T-cell (primary cell): ENCODE results near the gene ASIC1. TPM values are rescaled to one million over a fixed set of nuclear protein-coding genes. Genes with fewer than 3 reads are reported as not detected.
A peak's percentile ranks its signal among the peaks of the same experiment; 100 is the strongest.

ENCODE experiments used
- ATAC-seq, 4 experiments: fragments of 200-7000 bp in 3 of 4; fragments of 150-1000 bp in 1 of 4; cut with Tn5 transposase; replicated peaks in 1 of 4; 1 replicate in 3 of 4; 2 replicates in 1 of 4; pipeline ENCODE4 v1.10.0; 2021; ENCODE audit warnings: moderate library complexity in 3 of 4, mild to moderate bottlenecking in 2 of 4, moderate number of reproducible peaks in 1 of 4
- CTCF ChIA-PET, 2 donors: fragments of 300-600 bp; sonication (Branson Sonifier 250); formaldehyde crosslinking; loops; one replicate each; lab custom pipeline; 2022; ENCODE audit warnings: antibody characterized with exemption in 2 of 2; lab: Charles Lee
- POLR2A ChIA-PET, 2 donors: fragments of 300-600 bp; sonication (Branson Sonifier 250); formaldehyde crosslinking; loops; one replicate each; lab custom pipeline; 2022; ENCODE audit warnings: antibody characterized with exemption in 2 of 2; lab: Charles Lee
- DNase-seq, 35 experiments: peaks; one replicate each; pipeline versions ENCODE4 v3.0.0 to v3.0.0-alpha.2; 2013 to 2023
- H3K27ac ChIP-seq: one replicate; pipeline ENCODE4 v1.5.1; 2013; ENCODE audit warnings: low read length
- H3K27me3 ChIP-seq, 2 experiments: replicated peaks in 1 of 2; 1 replicate in 1 of 2; 2 replicates in 1 of 2; pipeline versions ENCODE4 v1.6.1 to v1.7.0; 2013; ENCODE audit warnings: low read length in 1 of 2, mixed read lengths in 1 of 2; ENCODE audit not compliant: control insufficient read depth in 2 of 2, insufficient read depth in 2 of 2; ENCODE audit errors: extremely low read depth in 1 of 2
- H3K36me3 ChIP-seq, 2 donors: 1 replicate in 1 of 2; 2 replicates in 1 of 2; pipeline versions ENCODE4 v1.6.1 to v1.7.0; 2013; ENCODE audit warnings: low read length in 1 of 2; ENCODE audit not compliant: control insufficient read depth in 2 of 2, insufficient read depth in 1 of 2; ENCODE audit errors: extremely low read depth in 1 of 2
- H3K4me1 ChIP-seq, 2 experiments: 1 replicate in 1 of 2; 2 replicates in 1 of 2; pipeline versions ENCODE4 v1.6.1 to v1.7.0; 2013; ENCODE audit warnings: low read length in 2 of 2, mixed read lengths in 1 of 2; ENCODE audit not compliant: insufficient read depth in 2 of 2, control insufficient read depth in 1 of 2; ENCODE audit errors: extremely low read depth in 1 of 2
- H3K4me3 ChIP-seq, 2 donors: 1 replicate in 1 of 2; 2 replicates in 1 of 2; pipeline versions ENCODE4 v1.5.1 to v1.7.0; 2013; ENCODE audit warnings: mild to moderate bottlenecking in 2 of 2, low read length in 1 of 2, moderate library complexity in 1 of 2; ENCODE audit not compliant: control insufficient read depth in 1 of 2; ENCODE audit errors: extremely low read depth in 1 of 2
- H3K9me3 ChIP-seq: 2 replicates; pipeline ENCODE4 v1.7.0; 2013
- H3K27ac Mint-ChIP-seq, 2 donors: one replicate each; pipeline ENCODE4 v1.8.0; 2020 to 2021; ENCODE audit warnings: mild to moderate bottlenecking in 2 of 2, mixed read lengths in 2 of 2
- H3K27me3 Mint-ChIP-seq, 2 donors: one replicate each; pipeline ENCODE4 v1.8.0; 2021 to 2022; ENCODE audit warnings: mixed read lengths in 2 of 2
- H3K36me3 Mint-ChIP-seq: one replicate; pipeline ENCODE4 v1.8.0; 2021; ENCODE audit warnings: mixed read lengths
- H3K4me1 Mint-ChIP-seq, 3 donors: one replicate each; pipeline ENCODE4 v1.8.0; 2020 to 2022; ENCODE audit warnings: mixed read lengths in 3 of 3, mild to moderate bottlenecking in 1 of 3
- H3K4me3 Mint-ChIP-seq, 3 donors: one replicate each; pipeline ENCODE4 v1.8.0; 2020 to 2022; ENCODE audit warnings: mild to moderate bottlenecking in 3 of 3, mixed read lengths in 3 of 3, moderate library complexity in 3 of 3
- H3K9me3 Mint-ChIP-seq, 3 donors: one replicate each; pipeline ENCODE4 v1.8.0; 2020 to 2022; ENCODE audit warnings: mixed read lengths in 3 of 3
- WGBS: methylation state at CpG from one replicate; pipeline ENCODE4 v1.1.5; 2013; ENCODE audit warnings: missing lambda C conversion rate; ENCODE audit not compliant: insufficient coverage; 5-methylcytosine and 5-hydroxymethylcytosine counted together
- total RNA-seq, 35 experiments: library from RNA in 6 of 35; stranded (reverse) in 6 of 35; fragments of 120-200 nt in 1 of 35; gene quantifications; one replicate each; pipeline versions ENCODE4 v1.2.1 to v1.2.4 and lab custom pipeline; 2013 to 2026

The ASIC1 gene
- total RNA-seq, 5 donors from 2014 or later (not counting 1 experiment from before 2014, with no cell fraction given), result 1.6 to 9.1 (median 5.1) TPM

- DNase-seq, result peak in 1 of 35 experiments; percentile 11
- peaks cover 3% of the 10 kb centered on the region for H3K36me3 Mint-ChIP-seq
These were observed 53.5 kb downstream of the ASIC1 start for GRCh38 chr12:50110762-50111351.

GRCh38 chr12:50111395-50111692, 53.9 kb downstream of the ASIC1 start:
- WGBS, result 15% methylated on average over 13 of the region's 19 CpGs
- H3K27me3 Mint-ChIP-seq, result no peaks in the 10 kb centered on the region
- ChIA-PET CTCF (interaction anchor here (0.5 to 6.1 kb wide), 34 partner anchors 13 to 1711 kb away, joined by 3 to 94 read pairs (median 4); partner anchors contain the start of genes CERS5 (in 2 of the 2), SMARCD1 (in 2 of the 2), DDX23 (in 1 of the 2) and LIMA1 (in 1 of the 2)), POLR2A (interaction anchor here in 1 of 2 donors (0.6 to 2.5 kb wide), 6 partner anchors 19 to 110 kb away, joined by 3 to 24 read pairs (median 7); partner anchors contain the start of genes CERS5 and SMARCD1)
- H3K27ac Mint-ChIP-seq, result peak overlapping the region; percentile 92 to 96
- Histone ChIP-seq H3K36me3 (peaks cover 0 to 8% of the 10 kb centered on the region in 2 donors), H3K4me3 (peak overlapping the region in 1 of 2 donors; percentile 39), H3K27ac (peak overlapping the region; percentile 55), H3K9me3 (no peaks in the 10 kb centered on the region), H3K27me3 (no peaks in the 10 kb centered on the region), H3K4me1 (peaks cover 2 to 46% of the 10 kb centered on the region in 2 experiments)
- peak overlapping the region; percentile 92 to 97 (median 96) for H3K4me3 Mint-ChIP-seq
- peak in 1 of 35 experiments; percentile 3 for DNase-seq
- H3K4me1 Mint-ChIP-seq, result peaks cover 26 to 44% (median 43%) of the 10 kb centered on the region in 3 donors
- no peak for ATAC-seq
- H3K9me3 Mint-ChIP-seq, result no peaks in the 10 kb centered on the region
- H3K36me3 Mint-ChIP-seq, result peaks cover 5% of the 10 kb centered on the region

More at GRCh38 chr12:50110762-50111351, 53.5 kb downstream of the ASIC1 start:
- peaks cover 0 to 2% of the 10 kb centered on the region in 2 donors for H3K27me3 Mint-ChIP-seq
- Histone ChIP-seq H3K27me3 (peaks cover 0 to under 1% of the 10 kb centered on the region in 2 experiments), H3K36me3 (peaks cover 0 to 5% of the 10 kb centered on the region in 2 donors), H3K4me1 (peaks cover 2 to 44% of the 10 kb centered on the region in 2 experiments), H3K27ac (peak overlapping the region; percentile 18), H3K4me3 (peak overlapping the region in 1 of 2 donors; percentile 39), H3K9me3 (no peaks in the 10 kb centered on the region)
- ChIA-PET CTCF (interaction anchor here (0.5 to 4.6 kb wide), 26 partner anchors 8 to 1258 kb away, joined by 3 to 94 read pairs (median 4); partner anchors contain the start of genes CERS5 (in 2 of the 2), SMARCD1 (in 2 of the 2), DDX23 (in 1 of the 2) and LIMA1 (in 1 of the 2)), POLR2A (interaction anchor here in 1 of 2 donors (0.6 to 2.5 kb wide), 5 partner anchors 19 to 56 kb away, joined by 3 to 24 read pairs (median 10); partner anchors contain the start of genes CERS5 and SMARCD1)
- ATAC-seq, result no peak
- H3K4me3 Mint-ChIP-seq, result peak overlapping the region; percentile 92 to 97 (median 96)
- H3K9me3 Mint-ChIP-seq, result no peaks in the 10 kb centered on the region
- H3K27ac Mint-ChIP-seq, result peak overlapping the region; percentile 92 to 96
- WGBS, result 61% methylated on average over 6 of the region's 7 CpGs
- H3K4me1 Mint-ChIP-seq, result peaks cover 22 to 40% (median 39%) of the 10 kb centered on the region in 3 donors

GRCh38 chr12:50111693-50112455, 54.5 kb downstream of the ASIC1 start, which contains the start of gene COX14:
TSS of gene COX14 (plus strand) at chr12:50112236. CDS start at chr12:50120044, 7,808 bp downstream.
- H3K36me3 ChIP-seq, result peaks cover 3 to 13% of the 10 kb centered on the region in 2 donors
- peaks cover 6% of the 10 kb centered on the region for H3K36me3 Mint-ChIP-seq
- peak within 1 kb of the TSS; percentile 81 to 98 for H3K4me3 ChIP-seq
- peaks cover 32 to 48% (median 44%) of the 10 kb centered on the region in 3 donors for H3K4me1 Mint-ChIP-seq
- DNase-seq, result peak; percentile 97 to 100 (median 99)
- H3K27me3 ChIP-seq, result no peaks in the 10 kb centered on the region
- peak within 1 kb of the TSS; percentile 92 to 97 (median 96) for H3K4me3 Mint-ChIP-seq
- CTCF ChIA-PET, result interaction anchor here (0.5 to 6.1 kb wide), 38 partner anchors 12 to 1711 kb away, joined by 3 to 94 read pairs (median 4); partner anchors contain the start of genes CERS5 (in 2 of the 2), SMARCD1 (in 2 of the 2), DDX23 (in 1 of the 2) and LIMA1 (in 1 of the 2)
- peak within 1 kb of the TSS; percentile 84 for H3K27ac ChIP-seq
- no peaks in the 10 kb centered on the region for H3K9me3 Mint-ChIP-seq
- 0% methylated on average over 56 of the region's 59 CpGs for WGBS
- POLR2A ChIA-PET, result interaction anchor here (0.5 to 2.5 kb wide), 17 partner anchors 18 to 1260 kb away, joined by 3 to 24 read pairs (median 4); partner anchors contain the start of genes SMARCD1 (in 2 of the 2), CERS5 (in 1 of the 2), DDX23 (in 1 of the 2) and TMBIM6 (in 1 of the 2)
- no peaks in the 10 kb centered on the region for H3K27me3 Mint-ChIP-seq
- H3K27ac Mint-ChIP-seq, result peak within 1 kb of the TSS; percentile 92 to 96
- H3K9me3 ChIP-seq, result no peaks in the 10 kb centered on the region
- peak; percentile 86 to 88 (median 86) for ATAC-seq
- H3K4me1 ChIP-seq, result peaks cover 2 to 51% of the 10 kb centered on the region in 2 experiments

GRCh38 chr12:50112456-50113218, 55.2 kb downstream of the ASIC1 start:
- peak overlapping the region; percentile 92 to 96 for H3K27ac Mint-ChIP-seq
- H3K4me1 Mint-ChIP-seq, result peaks cover 39 to 55% (median 50%) of the 10 kb centered on the region in 3 donors
- POLR2A ChIA-PET, result interaction anchor here (0.5 to 2.5 kb wide), 20 partner anchors 14 to 1260 kb away, joined by 3 to 24 read pairs (median 4); partner anchors contain the start of genes SMARCD1 (in 2 of the 2), CERS5 (in 1 of the 2), DDX23 (in 1 of the 2) and POU6F1 (in 1 of the 2)
- no peaks in the 10 kb centered on the region for H3K9me3 Mint-ChIP-seq
- Histone ChIP-seq H3K4me3 (peak overlapping the region; percentile 81 to 98), H3K4me1 (peaks cover 2 to 59% of the 10 kb centered on the region in 2 experiments), H3K27me3 (no peaks in the 10 kb centered on the region), H3K27ac (peak overlapping the region; percentile 84), H3K9me3 (no peaks in the 10 kb centered on the region), H3K36me3 (peaks cover 4 to 17% of the 10 kb centered on the region in 2 donors)
- ATAC-seq, result no peak
- DNase-seq, result peak in 2 of 35 experiments; percentile 5 to 6
- no peaks in the 10 kb centered on the region for H3K27me3 Mint-ChIP-seq
- CTCF ChIA-PET, result interaction anchor here (0.6 to 6.1 kb wide), 25 partner anchors 12 to 1193 kb away, joined by 3 to 94 read pairs (median 4); partner anchors contain the start of genes CERS5 (in 2 of the 2), SMARCD1 (in 2 of the 2), NCKAP5L (in 1 of the 2) and RACGAP1 (in 1 of the 2)
- H3K36me3 Mint-ChIP-seq, result peaks cover 6% of the 10 kb centered on the region
- 7% methylated on average over 15 of the region's 26 CpGs for WGBS
- peak overlapping the region; percentile 92 to 97 (median 96) for H3K4me3 Mint-ChIP-seq

GRCh38 chr12:50117057-50117622, 59.7 kb downstream of the ASIC1 start:
- H3K4me1 Mint-ChIP-seq, result peaks cover 40 to 62% (median 57%) of the 10 kb centered on the region in 3 donors
- no peak overlapping the region for H3K4me3 ChIP-seq
- peaks cover 2 to 43% of the 10 kb centered on the region in 2 experiments for H3K4me1 ChIP-seq
- H3K9me3 Mint-ChIP-seq, result no peaks in the 10 kb centered on the region
- ChIA-PET POLR2A (interaction anchor here (0.6 to 1.6 kb wide), 3 partner anchors 8 to 36 kb away, joined by 3 to 6 read pairs (median 3); no protein-coding TSS in a partner anchor), CTCF (interaction anchor here in 1 of 2 donors (0.6 to 6.1 kb wide), 3 partner anchors 15 to 404 kb away, joined by 3 to 47 read pairs (median 4); no protein-coding TSS in a partner anchor)
- WGBS, result 91% methylated on average over 4 of the region's 6 CpGs
- no peaks in the 10 kb centered on the region for H3K27me3 Mint-ChIP-seq
- peak overlapping the region in 2 of 3 donors; percentile 21 to 53 for H3K4me3 Mint-ChIP-seq
- H3K27ac ChIP-seq, result no peak overlapping the region
- H3K9me3 ChIP-seq, result no peaks in the 10 kb centered on the region
- peaks cover 7 to 51% of the 10 kb centered on the region in 2 donors for H3K36me3 ChIP-seq
- peaks cover 22% of the 10 kb centered on the region for H3K36me3 Mint-ChIP-seq
- no peak for ATAC-seq
- DNase-seq, result no peak
- peak overlapping the region in 1 of 2 donors; percentile 11 for H3K27ac Mint-ChIP-seq
- no peaks in the 10 kb centered on the region for H3K27me3 ChIP-seq
